Trophoblast cell (in vitro differentiated cells and primary cell): Measurements from ENCODE around the gene NPC1.
A peak's percentile ranks its signal among the peaks of the same experiment; 100 is the strongest.

Source experiments
- DNase-seq, 2 donors: peaks; one replicate each; pipeline ENCODE4 v3.0.0-alpha.2; 2016
- H2AFZ ChIP-seq: 2 replicates; pipeline ENCODE4 v1.6.1; 2013; ENCODE audit warnings: low read length, moderate library complexity, mild to moderate bottlenecking; ENCODE audit not compliant: insufficient read depth, poor library complexity
- H2AK5ac ChIP-seq: 2 replicates; pipeline ENCODE4 v1.6.1; 2013; ENCODE audit warnings: mild to moderate bottlenecking, low read length
- H2BK120ac ChIP-seq: 2 replicates; pipeline ENCODE4 v1.6.1; 2013; ENCODE audit warnings: low read length, mild to moderate bottlenecking, moderate library complexity; ENCODE audit not compliant: insufficient read depth, poor library complexity
- H2BK12ac ChIP-seq: 2 replicates; pipeline ENCODE4 v1.6.1; 2013; ENCODE audit warnings: mild to moderate bottlenecking, low read length, moderate library complexity
- H2BK5ac ChIP-seq: 2 replicates; pipeline ENCODE4 v1.6.1; 2013; ENCODE audit warnings: low read length, low read depth, moderate library complexity, mild to moderate bottlenecking; ENCODE audit not compliant: poor library complexity
- H3K14ac ChIP-seq: 2 replicates; pipeline ENCODE4 v1.6.1; 2013; ENCODE audit warnings: mild to moderate bottlenecking, low read length
- H3K18ac ChIP-seq: 2 replicates; pipeline ENCODE4 v1.6.1; 2013; ENCODE audit warnings: mild to moderate bottlenecking, low read length
- H3K23ac ChIP-seq: 2 replicates; pipeline ENCODE4 v1.6.1; 2013; ENCODE audit warnings: low read length
- H3K27ac ChIP-seq: 2 replicates; pipeline ENCODE4 v1.5.1; 2013; ENCODE audit warnings: low read depth, mild to moderate bottlenecking, inconsistent platforms, low read length, moderate library complexity
- H3K27me3 ChIP-seq: 2 replicates; pipeline ENCODE4 v1.6.1; 2013; ENCODE audit warnings: inconsistent platforms, mild to moderate bottlenecking, low read length, moderate library complexity; ENCODE audit not compliant: insufficient read depth
- H3K36me3 ChIP-seq, 2 experiments: 1 replicate in 1 of 2; 2 replicates in 1 of 2; pipeline ENCODE4 v1.6.1; 2013; ENCODE audit warnings: low read length in 2 of 2, mild to moderate bottlenecking in 2 of 2, moderate library complexity in 1 of 2; ENCODE audit not compliant: insufficient read depth in 2 of 2, control insufficient read depth in 1 of 2
- H3K4ac ChIP-seq: 2 replicates; pipeline ENCODE4 v1.6.1; 2013; ENCODE audit warnings: low read depth, mild to moderate bottlenecking, low read length, moderate library complexity
- H3K4me1 ChIP-seq, 2 experiments: 1 replicate in 1 of 2; 2 replicates in 1 of 2; pipeline ENCODE4 v1.6.1; 2013; ENCODE audit warnings: low read length in 2 of 2, mild to moderate bottlenecking in 2 of 2, moderate library complexity in 1 of 2; ENCODE audit not compliant: insufficient read depth in 2 of 2, control insufficient read depth in 1 of 2
- H3K4me2 ChIP-seq: 2 replicates; pipeline ENCODE4 v1.6.1; 2013; ENCODE audit warnings: inconsistent platforms, mild to moderate bottlenecking, low read length, moderate library complexity
- H3K4me3 ChIP-seq: 2 replicates; pipeline ENCODE4 v1.5.1; 2013; ENCODE audit warnings: mild to moderate bottlenecking, low read depth, low read length, inconsistent platforms
- H3K79me1 ChIP-seq: one replicate; pipeline ENCODE4 v1.6.1; 2013; ENCODE audit warnings: low read length
- H3K79me2 ChIP-seq: 2 replicates; pipeline ENCODE4 v1.6.1; 2013; ENCODE audit warnings: low read length, mild to moderate bottlenecking; ENCODE audit not compliant: control insufficient read depth, insufficient read depth, poor library complexity
- H3K9ac ChIP-seq: 2 replicates; pipeline ENCODE4 v1.6.1; 2013; ENCODE audit warnings: mild to moderate bottlenecking, low read length
- H3K9me3 ChIP-seq: 2 replicates; pipeline ENCODE4 v1.6.1; 2013; ENCODE audit warnings: low read depth, mild to moderate bottlenecking, control low read depth, inconsistent platforms, low read length; ENCODE audit not compliant: insufficient read depth
- H4K12ac ChIP-seq: 2 replicates; pipeline ENCODE4 v1.6.1; 2013; ENCODE audit warnings: low read depth, mild to moderate bottlenecking, low read length, moderate library complexity
- H4K8ac ChIP-seq: 2 replicates; pipeline ENCODE4 v1.6.1; 2013; ENCODE audit warnings: low read depth, mild to moderate bottlenecking, low read length, moderate library complexity
- H4K91ac ChIP-seq: one replicate; pipeline ENCODE4 v1.6.1; 2013; ENCODE audit warnings: low read depth, mild to moderate bottlenecking, low read length, moderate library complexity
- WGBS: extraction: QIAGEN DNeasy Blood & Tissue Kit; methylation state at CpG from one replicate; pipeline ENCODE4 v1.1.7; 2013; ENCODE audit warnings: missing lambda C conversion rate; ENCODE audit not compliant: insufficient read length, insufficient coverage; ENCODE audit errors: extremely low coverage; 5-methylcytosine and 5-hydroxymethylcytosine counted together

NPC1 gene

GRCh38 chr18:23552505-23552904 lies 33.8 kb downstream of the NPC1 start:
- no peak overlapping the region for H2BK120ac ChIP-seq
- H3K4me2 ChIP-seq, result no peak overlapping the region
- no peak overlapping the region for H2BK5ac ChIP-seq
- H3K4ac ChIP-seq, result no peak overlapping the region
- WGBS, result no CpG with 5 or more reads among the region's 11 CpGs
- H3K79me1 ChIP-seq, result no peaks in the 10 kb centered on the region
- H4K12ac ChIP-seq, result no peak overlapping the region
- no peaks in the 10 kb centered on the region for H3K79me2 ChIP-seq
- no peak overlapping the region for H4K91ac ChIP-seq
- no peak for DNase-seq
- H3K18ac ChIP-seq, result no peak overlapping the region
- no peak overlapping the region for H2AK5ac ChIP-seq
- peaks cover 0 to 1% of the 10 kb centered on the region in 2 experiments for H3K4me1 ChIP-seq
- no peak overlapping the region for H3K14ac ChIP-seq
- H3K27ac ChIP-seq, result no peak overlapping the region
- peaks cover 10% of the 10 kb centered on the region for H3K9me3 ChIP-seq
- H3K27me3 ChIP-seq, result no peaks in the 10 kb centered on the region
- H2BK12ac ChIP-seq, result no peak overlapping the region
- H4K8ac ChIP-seq, result no peak overlapping the region
- H3K23ac ChIP-seq, result no peak overlapping the region
- no peak overlapping the region for H3K4me3 ChIP-seq
- no peak overlapping the region for H3K9ac ChIP-seq
- H3K36me3 ChIP-seq, result peaks cover 40 to 52% of the 10 kb centered on the region in 2 experiments
- H2AFZ ChIP-seq, result no peak overlapping the region

DNA sequence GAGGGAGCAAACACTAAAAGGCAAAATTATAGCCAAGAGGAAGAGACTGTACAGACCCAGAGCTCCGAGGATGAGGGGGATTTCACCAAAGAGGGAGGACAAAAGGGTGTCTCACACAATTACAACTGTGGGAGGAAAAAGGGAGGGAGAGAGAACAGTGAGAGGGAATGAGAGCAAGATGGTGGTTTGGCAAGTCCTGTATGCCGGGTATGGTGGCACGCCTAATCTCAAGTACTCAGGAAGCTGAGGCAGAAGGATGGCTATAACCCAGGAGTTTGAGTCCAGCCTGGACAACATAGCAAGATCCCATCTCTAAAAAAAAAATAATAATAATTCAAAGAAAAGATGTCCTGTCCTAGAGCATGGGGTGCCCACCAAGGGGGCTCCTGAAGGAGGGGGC lies 34.3 kb downstream of the NPC1 start:
- Histone ChIP-seq H2AFZ (no peak overlapping the region), H4K12ac (no peak overlapping the region), H3K18ac (no peak overlapping the region), H2AK5ac (no peak overlapping the region), H2BK120ac (no peak overlapping the region), H3K9ac (no peak overlapping the region), H3K14ac (no peak overlapping the region), H3K4me1 (no peaks in the 10 kb centered on the region), H4K91ac (no peak overlapping the region), H3K4me3 (no peak overlapping the region), H3K4me2 (no peak overlapping the region), H3K4ac (no peak overlapping the region), H4K8ac (no peak overlapping the region), H3K79me1 (no peaks in the 10 kb centered on the region), H3K23ac (peak overlapping the region; percentile 87), H3K9me3 (peaks cover 10% of the 10 kb centered on the region), H3K79me2 (no peaks in the 10 kb centered on the region), H3K27ac (no peak overlapping the region), H2BK12ac (no peak overlapping the region), H3K36me3 (peaks cover 43 to 55% of the 10 kb centered on the region in 2 experiments), H3K27me3 (no peaks in the 10 kb centered on the region), H2BK5ac (no peak overlapping the region)
- no CpG with 5 or more reads among the region's 3 CpGs for WGBS
- no peak for DNase-seq

DNA sequence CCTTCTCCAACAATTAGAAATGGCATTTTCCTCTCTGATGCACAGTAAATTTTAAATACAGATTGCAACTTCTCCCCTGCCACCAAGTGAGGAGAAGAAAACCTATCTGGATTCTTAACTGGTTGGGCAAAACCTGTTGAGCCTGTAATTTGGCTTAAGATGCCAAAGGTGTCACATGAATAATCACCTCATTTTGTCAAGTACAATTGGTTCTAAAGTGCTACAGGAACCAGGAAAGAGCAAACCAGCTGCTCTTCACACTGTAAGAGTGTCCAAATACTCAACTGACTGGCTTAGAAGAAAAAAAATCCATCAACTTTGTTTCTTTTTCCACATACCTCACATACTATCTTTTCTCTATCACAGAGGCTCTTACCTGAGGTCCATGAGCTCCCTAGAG lies 35.4 kb downstream of the NPC1 start:
- Histone ChIP-seq H3K23ac (no peak overlapping the region), H3K27me3 (no peaks in the 10 kb centered on the region), H4K12ac (no peak overlapping the region)

GRCh38 chr18:23548719-23549118 lies 37.6 kb downstream of the NPC1 start:
- Histone ChIP-seq H3K4me1 (no peaks in the 10 kb centered on the region), H3K9me3 (peaks cover 8% of the 10 kb centered on the region), H2AFZ (no peak overlapping the region), H4K8ac (no peak overlapping the region), H3K4me3 (no peak overlapping the region), H3K18ac (no peak overlapping the region), H2BK12ac (no peak overlapping the region), H3K27me3 (no peaks in the 10 kb centered on the region), H3K23ac (no peak overlapping the region), H3K27ac (no peak overlapping the region), H2BK120ac (no peak overlapping the region), H3K79me2 (no peaks in the 10 kb centered on the region), H2AK5ac (no peak overlapping the region), H3K14ac (no peak overlapping the region), H3K9ac (no peak overlapping the region), H3K4me2 (no peak overlapping the region), H4K12ac (no peak overlapping the region), H4K91ac (no peak overlapping the region), H3K36me3 (peaks cover 31 to 40% of the 10 kb centered on the region in 2 experiments), H3K79me1 (no peaks in the 10 kb centered on the region), H3K4ac (no peak overlapping the region), H2BK5ac (no peak overlapping the region)
- no CpG with 5 or more reads among the region's 3 CpGs for WGBS
- no peak for DNase-seq

More for the DNA sequence above, 35.4 kb downstream of the NPC1 start:
- Histone ChIP-seq H2AK5ac (no peak overlapping the region), H3K4ac (no peak overlapping the region), H3K36me3 (peaks cover 34 to 45% of the 10 kb centered on the region in 2 experiments), H4K91ac (no peak overlapping the region), H3K4me3 (no peak overlapping the region), H3K27ac (no peak overlapping the region), H2BK5ac (no peak overlapping the region), H3K79me2 (no peaks in the 10 kb centered on the region), H3K4me1 (no peaks in the 10 kb centered on the region), H3K14ac (no peak overlapping the region), H2BK12ac (no peak overlapping the region), H3K18ac (no peak overlapping the region), H3K9ac (no peak overlapping the region), H3K79me1 (no peaks in the 10 kb centered on the region), H4K8ac (no peak overlapping the region), H2AFZ (no peak overlapping the region), H3K9me3 (peaks cover 8% of the 10 kb centered on the region), H2BK120ac (no peak overlapping the region), H3K4me2 (no peak overlapping the region)
- DNase-seq, result peak; percentile 65 to 83
